Measurements from ENCODE around the gene PVALB. TPM values are rescaled to one million over a fixed set of nuclear protein-coding genes. Genes with fewer than 3 reads are reported as not detected.

Gene PVALB
- total and polyA plus RNA-seq, 2 donors (not counting 3 experiments of a cell fraction or from before 2014, with no cell fraction given), result not detected

- ChIA-PET POLR2A (no interaction called here), CTCF (interaction anchor here (0.5 to 6.4 kb wide), 17 partner anchors 11 to 502 kb away, joined by 3 to 75 read pairs (median 4); partner anchors contain the start of gene IFT27)
- H3K9ac ChIP-seq (replicated peaks; ENCODE audit: extremely low read depth, insufficient read depth, low read length), result no peak overlapping the region
- H3K9me1 ChIP-seq (replicated peaks; ENCODE audit: control insufficient read depth, extremely low read depth, insufficient read depth, low read length), result no peaks in the 10 kb centered on the region
- TF ChIP-seq GATA2 (IDR thresholded peaks at IDR 0.05; ENCODE audit: insufficient read depth, insufficient read length, low read depth, low read length), result no peak
- no peak for TF ChIP-seq JUN (IDR thresholded peaks at IDR 0.05; ENCODE audit: borderline replicate concordance, insufficient read depth, insufficient read length, low read depth)
- TF ChIP-seq MYC (IDR thresholded peaks at IDR 0.05; ENCODE audit: low read depth, low read length), result no peak
- TF ChIP-seq CTCF (IDR thresholded peaks at IDR 0.05; ENCODE audit: extremely low read depth in 1 of 2, insufficient read depth in 1 of 2, low read depth in 1 of 2, low read length in 2 of 2), result no peak
- no peak for TF ChIP-seq POLR2A (IDR thresholded peaks at IDR 0.05; ENCODE audit: low read depth, low read length)
- no peak for TF ChIP-seq EZH2 (IDR thresholded peaks at IDR 0.05; ENCODE audit: borderline replicate concordance, low read depth, low read length, severe bottlenecking)
- TF ChIP-seq, protein P1, sequence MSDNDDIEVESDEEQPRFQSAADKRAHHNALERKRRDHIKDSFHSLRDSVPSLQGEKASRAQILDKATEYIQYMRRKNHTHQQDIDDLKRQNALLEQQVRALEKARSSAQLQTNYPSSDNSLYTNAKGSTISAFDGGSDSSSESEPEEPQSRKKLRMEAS (IDR thresholded peaks at IDR 0.05; ENCODE audit: insufficient read depth, insufficient read length), result no peak
- TF ChIP-seq FOS (IDR thresholded peaks at IDR 0.05; ENCODE audit: borderline replicate concordance, insufficient read depth, low read length), result no peak
- TF ChIP-seq POLR2AphosphoS5 (IDR thresholded peaks at IDR 0.05; ENCODE audit: insufficient read depth, low read depth, low read length), result no peak
- H3K4me1 ChIP-seq (ENCODE audit: control insufficient read depth, extremely low read depth, insufficient read depth, low read length), result no peaks in the 10 kb centered on the region
- no peaks in the 10 kb centered on the region for H3K9me3 ChIP-seq (replicated peaks; ENCODE audit: control insufficient read depth, insufficient read depth, low read length)
- H3K4me3 ChIP-seq (replicated peaks in 1 of 3; ENCODE audit: insufficient read depth in 1 of 3, low read depth in 1 of 3, low read length in 3 of 3), result no peak overlapping the region
- no peaks in the 10 kb centered on the region for H3K36me3 ChIP-seq (ENCODE audit: control insufficient read depth in 2 of 2, extremely low read depth in 1 of 2, insufficient read depth in 2 of 2, low read length in 2 of 2)
- H3K79me2 ChIP-seq (ENCODE audit: control insufficient read depth, insufficient read depth, low read length), result no peaks in the 10 kb centered on the region
- DNase-seq (ENCODE audit: low read depth, low spot score) (no peak), FAIRE-seq (no peak)
- H2AFZ ChIP-seq (ENCODE audit: low read depth, low read length), result no peak overlapping the region
- intact Hi-C loops (cut with micrococcal nuclease) (loop anchor here (1.0 to 5.0 kb wide), 3 partner anchors 18 to 221 kb away; no protein-coding TSS in a partner anchor), dilution Hi-C loops (cut with MboI; ENCODE audit: extremely low pct_ligation_motif_present, low sequenced_read_pairs) (no loop called here)
- no peak overlapping the region for H3K4me2 ChIP-seq (ENCODE audit: insufficient read depth, low read length)
- peaks cover 0 to 4% of the 10 kb centered on the region in 2 experiments for H3K27me3 ChIP-seq (ENCODE audit: control insufficient read depth in 2 of 2, insufficient read depth in 2 of 2, low read length in 2 of 2)
- BruUV-seq (replicated peaks), result no TSS peak
- no peak overlapping the region for H3K27ac ChIP-seq (ENCODE audit: insufficient read depth, low read depth, low read length)
- H4K20me1 ChIP-seq (replicated peaks; ENCODE audit: control insufficient read depth, extremely low read depth, insufficient read depth, low read length), result no peaks in the 10 kb centered on the region
These were observed 59.8 kb downstream of the PVALB start for GRCh38 chr22:36756746-36757655.
